HG02840 (cell line): Measurements from ENCODE around the gene CD81.

ENCODE experiments used
- ATAC-seq: cut with Tn5 transposase; IDR thresholded peaks from one replicate; pipeline ENCODE4 v1.9.1; 2021; ENCODE audit warnings: mild to moderate bottlenecking, moderate library complexity, moderate number of reproducible peaks; ENCODE audit not compliant: unreplicated experiment, low FRiP score

CD81 gene

DNA sequence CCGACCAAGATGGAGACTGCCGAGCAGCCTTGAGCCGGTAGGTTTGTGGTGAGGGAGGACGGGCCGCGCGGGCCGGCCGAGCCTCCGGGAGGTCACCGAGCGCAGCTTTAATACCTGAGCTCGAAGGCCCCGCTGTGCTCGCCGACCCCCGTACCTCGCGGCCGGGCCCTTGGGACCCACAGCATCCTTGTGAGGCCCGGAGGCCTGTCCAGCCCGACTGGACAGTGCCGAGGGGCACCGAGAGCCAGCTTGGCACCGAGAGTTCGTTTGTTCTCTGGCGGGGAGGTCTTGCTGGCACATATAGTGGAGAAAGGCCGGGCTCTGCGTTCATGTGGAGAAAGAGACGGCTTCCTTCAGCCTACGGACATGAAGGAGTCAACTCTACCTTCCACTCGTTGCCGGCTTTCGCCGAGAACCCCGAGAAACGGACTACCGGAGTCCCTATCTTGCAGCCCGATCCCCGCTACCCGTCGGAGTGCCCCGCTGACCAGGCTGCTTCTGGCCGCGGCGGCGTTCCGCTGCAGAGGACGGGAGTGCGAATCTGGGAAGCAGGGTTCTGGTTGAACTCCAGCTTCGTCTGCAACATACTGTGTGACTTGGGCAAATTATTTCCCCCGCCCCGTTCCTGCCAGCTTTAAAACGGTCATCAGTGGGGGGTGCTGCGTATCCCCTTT lies 23.8 kb downstream of the CD81 start:
- ATAC-seq: peak; percentile 4

- no peak for ATAC-seq
Measured at GRCh38 chr11:2401436-2401984, 24.4 kb downstream of the CD81 start.

- ATAC-seq: no peak
Measured at GRCh38 chr11:2402106-2402505, 25.0 kb downstream of the CD81 start.

DNA sequence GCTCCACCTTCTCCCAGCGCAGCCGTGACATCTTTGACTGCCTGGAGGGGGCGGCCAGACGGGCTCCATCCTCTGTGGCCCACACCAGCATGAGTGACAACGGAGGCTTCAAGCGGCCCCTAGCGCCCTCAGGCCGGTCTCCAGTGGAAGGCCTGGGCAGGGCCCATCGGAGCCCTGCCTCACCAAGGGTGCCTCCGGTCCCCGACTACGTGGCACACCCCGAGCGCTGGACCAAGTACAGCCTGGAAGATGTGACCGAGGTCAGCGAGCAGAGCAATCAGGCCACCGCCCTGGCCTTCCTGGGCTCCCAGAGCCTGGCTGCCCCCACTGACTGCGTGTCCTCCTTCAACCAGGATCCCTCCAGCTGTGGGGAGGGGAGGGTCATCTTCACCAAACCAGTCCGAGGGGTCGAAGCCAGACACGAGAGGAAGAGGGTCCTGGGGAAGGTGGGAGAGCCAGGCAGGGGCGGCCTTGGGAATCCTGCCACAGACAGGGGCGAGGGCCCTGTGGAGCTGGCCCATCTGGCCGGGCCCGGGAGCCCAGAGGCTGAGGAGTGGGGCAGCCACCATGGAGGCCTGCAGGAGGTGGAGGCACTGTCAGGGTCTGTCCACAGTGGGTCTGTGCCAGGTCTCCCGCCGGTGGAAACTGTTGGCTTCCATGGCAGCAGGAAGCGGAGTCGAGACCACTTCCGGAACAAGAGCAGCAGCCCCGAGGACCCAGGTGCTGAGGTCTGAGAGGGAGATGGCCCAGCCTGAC lies 26.0 kb downstream of the CD81 start:
- ATAC-seq: no peak

DNA sequence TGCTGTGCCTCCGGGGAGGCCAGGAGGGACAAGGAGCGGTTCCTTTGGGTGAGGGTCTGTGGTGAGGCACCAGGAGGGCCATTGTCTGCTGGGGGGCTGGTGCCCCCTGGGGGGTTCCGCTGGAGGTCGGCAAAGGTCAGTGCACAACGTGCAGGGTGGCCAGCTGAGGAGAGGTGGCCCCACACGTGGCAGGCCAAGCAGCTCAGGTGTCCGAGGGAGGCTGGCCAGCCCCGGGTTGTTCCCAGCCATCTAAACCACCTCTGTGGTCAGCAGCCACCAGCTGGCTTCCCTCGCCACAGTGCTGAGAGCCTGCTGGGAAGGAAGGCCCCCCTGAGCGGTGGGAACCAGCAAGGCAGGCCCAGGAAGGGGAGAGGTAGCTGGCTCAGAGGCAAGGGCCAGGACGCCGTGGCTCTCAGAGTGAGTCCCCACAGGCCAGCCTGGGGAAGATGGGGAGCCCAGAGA lies 27.7 kb downstream of the CD81 start:
- ATAC-seq: no peak

DNA sequence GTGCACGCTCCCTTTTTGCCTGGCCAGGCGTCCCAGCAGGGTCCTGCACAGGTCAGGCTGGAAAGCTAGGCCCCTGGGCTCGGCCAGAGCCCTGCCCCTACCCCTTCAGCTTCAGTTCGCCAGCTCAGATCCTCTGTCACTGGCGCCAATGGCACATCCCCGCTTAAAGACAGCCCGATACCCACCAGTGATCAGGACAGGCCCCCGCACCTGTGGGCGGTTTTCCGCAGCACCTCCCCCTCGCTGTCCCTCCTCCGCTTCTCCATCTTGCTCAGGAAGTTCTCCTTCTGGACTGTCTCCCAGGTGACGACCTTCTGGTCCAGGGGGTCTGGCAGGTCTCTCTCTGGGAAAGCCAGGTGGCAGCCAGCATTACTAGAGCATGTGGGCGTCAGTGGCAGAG lies 29.3 kb downstream of the CD81 start:
- no peak for ATAC-seq

DNA sequence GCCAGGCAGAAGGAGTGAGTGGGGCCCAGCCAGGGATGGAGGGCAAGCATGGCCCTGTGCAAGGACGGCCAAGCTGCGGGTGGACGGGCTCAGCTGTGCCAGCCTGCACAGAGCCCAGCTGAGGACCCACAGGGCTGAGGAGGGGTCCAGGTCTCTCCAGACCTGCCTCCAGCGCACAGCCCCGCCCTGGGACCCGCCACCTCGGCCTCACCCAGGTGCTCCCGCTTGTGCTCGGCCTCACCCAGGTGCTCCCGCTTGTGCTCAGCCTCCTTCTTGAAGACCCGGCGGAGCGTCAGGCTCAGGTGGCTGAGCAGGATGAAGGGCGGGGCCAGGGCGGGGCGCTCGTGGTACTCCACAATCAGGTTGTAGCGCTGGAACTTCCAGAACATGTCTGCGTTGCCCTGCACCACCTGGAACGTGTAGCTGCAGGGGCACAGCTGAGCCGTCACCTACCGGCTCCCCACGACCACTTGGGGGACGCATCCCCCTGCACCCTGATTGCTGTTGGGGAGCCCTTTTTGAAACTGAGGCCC lies 29.8 kb downstream of the CD81 start:
- ATAC-seq: no peak

- ATAC-seq: no peak
Measured at GRCh38 chr11:2408671-2409070, 31.6 kb downstream of the CD81 start.

DNA sequence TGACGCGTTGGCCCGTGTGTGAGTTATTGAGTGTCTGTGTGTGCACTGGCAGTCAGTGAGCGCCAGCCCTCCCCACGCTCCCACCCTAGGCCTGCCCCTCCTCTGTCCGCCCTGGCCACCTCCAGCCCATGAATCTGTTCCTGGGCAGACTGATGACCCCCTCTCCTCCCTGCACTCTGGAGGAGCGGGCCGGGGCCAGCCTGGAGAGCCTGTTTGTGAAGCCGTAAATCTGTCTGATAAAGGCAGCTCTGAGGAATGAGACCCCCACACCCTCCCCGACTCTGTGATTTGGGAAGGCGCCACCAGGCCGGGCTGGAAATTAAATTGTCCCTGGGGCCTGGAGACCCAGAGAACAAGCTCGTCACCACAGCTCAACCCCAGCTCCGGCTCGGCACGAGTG lies 32.0 kb downstream of the CD81 start:
- ATAC-seq: no peak

DNA sequence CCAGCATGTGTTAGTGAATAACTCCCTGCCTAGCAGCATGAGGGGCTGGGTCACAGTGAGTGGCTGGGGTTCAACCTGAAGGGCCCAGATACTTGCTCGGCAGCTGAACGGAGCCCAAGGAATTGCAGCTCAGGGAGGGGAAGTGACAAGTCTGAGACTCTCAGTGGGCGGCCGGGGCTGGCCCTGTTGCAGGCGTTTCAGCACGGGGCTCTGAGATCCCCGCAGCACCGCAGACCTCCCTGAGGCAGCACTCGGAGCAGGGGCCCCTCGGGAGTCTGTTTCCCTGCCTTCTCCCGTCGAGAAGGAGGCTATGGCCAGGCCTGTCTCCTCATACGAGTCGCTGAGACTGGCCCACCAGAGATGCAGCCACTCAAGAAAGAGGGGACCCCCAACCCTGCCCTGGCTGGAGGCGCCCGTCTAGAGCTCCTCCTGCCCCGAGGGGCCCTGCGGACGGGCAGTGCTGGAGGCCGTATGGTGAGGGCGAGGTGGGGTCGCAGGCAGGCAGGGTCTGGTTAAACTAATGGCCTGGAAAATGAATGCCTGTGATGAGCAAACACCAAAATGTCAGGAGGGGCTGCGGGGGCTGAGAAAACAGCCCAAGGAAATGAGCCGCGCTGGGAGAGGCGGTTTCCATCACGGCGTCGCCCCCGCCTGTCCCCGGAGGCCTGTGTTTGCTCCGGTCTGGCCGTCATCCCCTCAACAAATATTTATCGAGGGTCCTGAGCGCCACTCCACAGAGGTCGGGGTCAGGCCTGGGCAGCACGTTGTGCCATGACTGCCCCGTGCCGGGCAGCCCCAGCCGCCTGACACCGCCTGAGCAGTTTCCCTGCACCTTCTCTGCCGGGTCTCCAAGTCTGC lies 32.7 kb downstream of the CD81 start:
- no peak for ATAC-seq

- ATAC-seq: no peak
Measured at GRCh38 chr11:2410616-2411015, 33.5 kb downstream of the CD81 start.

- no peak for ATAC-seq
Measured at GRCh38 chr11:2411446-2412305, 34.6 kb downstream of the CD81 start.

DNA sequence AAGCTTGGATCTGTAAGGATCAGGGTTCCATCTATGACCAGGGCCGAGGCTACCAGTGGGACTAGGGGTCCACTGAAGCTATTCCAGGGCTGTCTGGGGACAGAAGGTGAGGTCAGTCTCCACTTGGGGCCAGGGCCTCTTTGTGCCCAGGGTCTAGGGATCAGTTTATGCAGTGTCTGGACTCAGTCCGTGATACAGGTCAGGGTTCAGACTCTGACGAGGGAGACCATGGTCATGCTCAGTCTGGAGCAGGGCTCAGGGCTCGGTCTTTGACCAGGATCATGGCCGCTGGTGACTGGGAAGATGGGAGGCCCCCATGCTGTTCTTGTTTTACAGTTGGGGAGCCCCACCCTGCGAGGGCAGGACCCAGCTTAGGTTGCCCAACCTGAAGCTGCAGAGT lies 35.2 kb downstream of the CD81 start:
- no peak for ATAC-seq

DNA sequence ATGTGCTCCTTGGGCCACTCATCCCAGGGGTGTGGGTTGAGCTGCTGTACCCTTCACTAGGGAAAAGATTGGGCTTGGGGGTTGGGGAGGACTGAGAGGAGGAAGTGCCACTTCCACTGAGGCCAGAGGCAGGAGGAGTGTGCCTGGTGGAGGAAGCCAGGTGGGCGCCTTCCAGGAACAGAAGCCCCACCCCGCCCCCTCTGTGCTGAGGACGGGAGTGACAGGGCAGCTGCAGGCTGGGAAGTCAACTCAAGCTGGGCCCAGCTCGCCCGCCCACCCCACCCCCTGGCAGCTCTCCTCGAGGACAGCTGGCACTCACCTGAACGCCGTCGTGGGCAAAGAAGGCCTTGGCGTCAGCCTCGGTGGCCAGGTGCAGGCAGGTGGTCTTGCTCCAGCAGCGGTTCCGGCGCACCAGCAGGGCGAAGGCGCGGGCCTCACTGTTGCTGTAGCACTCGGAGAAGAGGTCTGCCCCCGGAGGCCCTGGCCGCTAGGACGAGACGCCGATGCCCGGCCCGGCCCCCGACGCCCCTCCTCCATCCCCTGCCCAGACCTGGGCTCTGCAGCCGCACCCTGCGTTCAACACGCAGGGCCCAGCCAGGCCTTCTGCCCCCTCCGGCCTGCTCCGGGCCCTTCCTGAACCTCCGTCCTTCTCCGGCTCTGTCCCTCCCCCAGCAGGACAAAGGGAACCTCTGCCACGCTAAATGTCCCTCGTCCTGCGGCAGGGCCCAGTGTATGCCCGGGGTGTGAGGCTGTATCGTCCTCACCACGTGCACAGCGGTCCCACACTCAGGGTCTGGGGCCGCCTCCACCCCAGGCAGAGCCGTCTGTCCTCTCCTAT lies 36.9 kb downstream of the CD81 start:
- no peak for ATAC-seq

- no peak for ATAC-seq
Measured at GRCh38 chr11:2414616-2415015, 37.5 kb downstream of the CD81 start.

GRCh38 chr11:2415171-2415570 lies 38.1 kb downstream of the CD81 start:
- no peak for ATAC-seq

DNA sequence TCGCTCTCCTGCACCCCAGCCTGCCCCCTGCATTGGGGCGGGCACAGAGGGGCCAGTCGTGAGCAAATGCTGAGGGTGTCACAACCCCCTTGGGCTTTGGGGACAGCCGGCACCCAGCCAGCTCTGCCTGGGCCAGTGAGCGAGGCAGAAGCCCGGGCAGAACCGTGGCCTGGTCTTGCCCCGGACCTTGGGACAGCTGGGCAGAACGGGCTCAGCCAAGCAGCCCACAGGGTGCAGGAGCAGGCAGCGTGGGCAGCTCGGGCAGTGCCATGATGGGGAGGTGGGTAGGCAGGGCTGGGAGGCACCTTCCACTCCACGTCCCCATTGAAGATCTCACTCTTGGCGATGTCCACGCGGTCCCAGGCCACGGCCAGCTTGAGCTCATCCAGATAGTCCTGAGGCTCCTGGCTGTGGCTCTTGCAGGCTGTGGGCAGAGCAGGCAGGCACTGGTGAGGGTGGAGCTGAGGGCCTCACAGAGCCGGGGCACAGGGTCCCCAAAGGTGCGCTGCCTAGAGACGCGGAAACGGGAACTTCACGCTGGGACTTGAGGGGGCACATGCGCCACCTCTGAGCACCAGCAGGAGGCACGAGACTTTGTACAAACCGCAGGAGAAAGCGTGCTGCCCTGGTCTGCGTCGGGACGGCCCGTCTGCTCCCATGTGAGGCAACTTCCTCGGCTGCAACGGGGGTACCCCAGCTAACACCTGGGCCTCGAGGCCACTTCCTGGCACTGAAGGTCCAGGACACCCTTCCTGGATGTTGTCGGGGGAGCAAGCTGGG lies 38.7 kb downstream of the CD81 start:
- ATAC-seq: no peak

GRCh38 chr11:2416765-2417164 lies 39.7 kb downstream of the CD81 start:
- no peak for ATAC-seq
